ENCODE data around the gene KRTAP21-3.
"Not testable (repeated sequence)": the region's sequence is repeated elsewhere in the genome, so short reads cannot be mapped to it uniquely, and the experiment has no call there.

Gene KRTAP21-3, protein sequence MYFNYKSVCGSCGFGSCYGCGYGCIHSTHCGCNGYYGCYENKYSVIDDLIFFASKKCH

DNA sequence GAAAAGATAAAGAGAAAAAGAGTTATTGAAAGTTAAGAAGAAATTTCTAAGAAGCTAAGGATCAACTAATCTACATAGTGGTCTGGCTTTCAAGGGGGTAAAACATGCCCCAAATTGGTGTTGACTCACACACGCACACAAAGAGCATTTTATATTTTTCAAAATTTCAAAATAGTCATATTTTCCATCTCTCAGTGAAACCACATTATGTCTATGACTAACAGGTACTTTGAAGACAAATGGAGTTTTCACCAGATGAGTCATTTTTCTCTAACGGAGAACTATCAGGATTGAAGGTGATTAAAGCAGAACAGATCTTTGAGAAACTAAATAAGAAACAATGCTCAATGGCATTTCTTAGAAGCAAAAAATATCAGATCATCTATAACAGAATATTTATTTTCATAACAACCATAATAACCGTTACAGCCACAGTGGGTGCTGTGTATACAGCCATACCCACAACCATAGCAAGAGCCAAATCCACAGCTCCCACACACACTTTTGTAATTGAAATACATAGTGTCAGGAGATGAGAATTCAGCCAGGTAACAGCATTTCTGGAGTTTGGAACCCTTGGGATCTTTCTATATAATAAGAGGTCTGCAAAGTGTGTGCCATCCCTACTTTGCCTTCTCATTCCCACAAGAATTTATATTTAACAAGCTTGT lies at the start of gene KRTAP21-3:
Gene KRTAP21-3, minus strand, starts transcription at position 539 of the 671 bp plus-strand sequence. Its CDS starts 18 bp downstream, at position 521.
- DNase-seq: no peak

DNA sequence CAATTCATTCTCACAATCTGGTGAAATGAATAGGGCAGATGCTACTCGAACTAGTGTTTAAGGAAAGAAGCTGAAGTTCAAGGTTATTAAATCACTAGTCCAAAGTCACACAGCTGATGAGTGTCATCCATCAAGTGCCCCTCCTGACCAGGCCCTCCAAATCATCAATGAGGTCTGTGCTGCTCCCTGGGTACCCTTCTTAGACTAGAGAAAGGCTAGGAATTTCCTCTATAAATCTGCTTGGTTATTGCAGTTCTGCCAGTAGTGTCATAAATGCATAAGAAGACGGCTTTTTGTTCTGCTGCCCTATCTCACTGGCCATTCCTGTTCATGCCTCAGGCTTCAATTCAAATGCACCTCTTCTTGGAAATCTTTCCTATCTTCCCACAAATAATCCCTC lies 42.2 kb upstream of the KRTAP21-3 start:
- no peak for DNase-seq

DNA sequence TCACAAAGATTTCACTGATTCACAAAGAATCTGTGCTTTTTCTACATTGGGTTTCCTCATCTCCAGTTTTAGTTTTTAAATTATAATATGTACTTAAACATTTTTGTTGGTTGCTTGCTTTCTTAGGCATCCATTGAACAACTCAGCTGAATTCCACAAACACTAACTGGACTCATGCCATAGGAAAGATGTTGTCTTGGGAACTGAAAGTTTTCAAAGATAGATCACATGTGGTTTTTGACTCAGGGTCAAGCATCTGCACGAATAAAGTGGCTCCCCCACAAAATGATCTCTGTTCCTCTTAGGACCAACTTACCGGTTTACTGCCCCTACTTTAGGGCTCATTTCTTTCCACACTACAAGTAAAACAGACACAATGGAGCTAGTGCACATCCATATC lies 39.7 kb upstream of the KRTAP21-3 start:
- DNase-seq: no peak

DNA sequence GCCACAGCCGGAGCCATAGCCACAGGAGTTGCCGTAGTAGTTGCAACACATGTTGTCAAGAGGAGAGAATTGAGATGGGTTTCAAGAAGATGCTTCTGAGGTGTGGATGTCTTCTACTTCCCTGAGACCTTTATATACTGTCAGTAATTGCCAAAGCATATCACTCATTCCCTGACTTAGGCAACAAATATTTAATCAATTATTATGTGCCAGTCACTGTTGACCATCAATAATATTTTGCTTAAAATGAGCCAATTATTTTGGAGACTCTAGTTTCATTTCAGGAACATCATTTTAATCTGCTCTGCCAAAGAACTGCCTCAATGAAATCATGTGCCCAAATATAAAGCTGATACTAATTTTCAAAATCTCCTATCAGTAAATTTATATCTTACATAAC lies 36.8 kb upstream of the KRTAP21-3 start, which contains the start of gene KRTAP21-1:
Gene KRTAP21-1, minus strand, starts transcription at position 101 of the 400 bp plus-strand sequence. Its CDS starts 50 bp downstream, at position 51.
- DNase-seq: not testable (repeated sequence)

DNA sequence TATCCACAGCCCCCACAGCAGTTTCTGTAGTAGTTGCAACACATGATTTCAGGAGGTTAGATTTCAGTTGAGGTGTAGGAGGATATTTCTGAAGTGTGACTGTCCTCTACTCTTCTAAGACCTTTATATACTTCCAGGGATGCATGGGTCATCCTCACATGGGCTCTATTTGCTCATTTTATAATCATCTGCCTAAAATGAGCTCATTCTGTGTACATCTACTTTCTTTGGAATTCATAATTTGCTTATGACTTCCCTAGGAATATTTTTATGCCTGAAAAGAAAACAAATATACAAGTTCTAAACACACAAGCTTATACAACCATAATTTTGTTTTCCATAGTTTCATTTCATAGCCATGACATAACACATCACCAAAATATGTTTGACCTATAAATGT lies 28.6 kb upstream of the KRTAP21-3 start, which contains the start of gene KRTAP21-2:
Gene KRTAP21-2, minus strand, starts transcription at position 101 of the 400 bp plus-strand sequence. Its CDS starts 57 bp downstream, at position 44.
- DNase-seq: no peak

DNA sequence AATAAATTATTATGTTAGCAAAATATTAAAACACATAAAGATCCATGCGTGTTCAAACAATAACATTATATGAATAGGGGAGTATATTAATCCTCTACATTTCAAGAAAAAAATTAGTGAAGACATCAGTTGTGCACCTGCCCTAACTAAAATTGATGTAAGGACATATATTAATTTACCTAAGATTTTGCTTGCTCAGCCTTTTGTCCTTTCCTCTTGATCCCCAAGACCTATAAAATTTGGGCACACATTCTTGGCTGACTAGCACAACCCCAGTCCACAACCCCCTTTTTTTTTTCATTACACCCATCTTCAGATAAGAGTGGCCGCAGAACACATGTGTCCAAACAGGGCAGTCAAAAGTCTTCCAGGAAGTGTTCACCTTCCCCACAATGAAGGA lies 21.9 kb upstream of the KRTAP21-3 start:
- DNase-seq: no peak

DNA sequence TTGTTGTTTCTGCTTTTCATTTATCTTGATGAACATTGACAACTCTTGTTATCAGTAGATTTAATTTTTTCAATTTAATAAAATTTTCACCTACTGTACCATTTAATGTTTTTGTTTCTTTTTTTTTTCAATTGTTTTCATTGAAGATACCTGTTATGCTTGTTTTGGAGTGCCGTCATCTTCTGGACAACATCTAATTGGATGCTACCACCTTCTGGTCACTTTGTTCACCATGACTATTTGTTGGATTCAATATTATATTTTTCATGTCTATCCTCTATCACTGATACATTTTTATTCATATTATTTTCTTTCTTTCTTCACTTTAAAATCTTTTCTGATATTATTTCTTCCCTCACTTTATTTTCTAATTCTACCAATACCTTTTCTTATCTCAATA lies 14.4 kb upstream of the KRTAP21-3 start:
- no peak for DNase-seq

DNA sequence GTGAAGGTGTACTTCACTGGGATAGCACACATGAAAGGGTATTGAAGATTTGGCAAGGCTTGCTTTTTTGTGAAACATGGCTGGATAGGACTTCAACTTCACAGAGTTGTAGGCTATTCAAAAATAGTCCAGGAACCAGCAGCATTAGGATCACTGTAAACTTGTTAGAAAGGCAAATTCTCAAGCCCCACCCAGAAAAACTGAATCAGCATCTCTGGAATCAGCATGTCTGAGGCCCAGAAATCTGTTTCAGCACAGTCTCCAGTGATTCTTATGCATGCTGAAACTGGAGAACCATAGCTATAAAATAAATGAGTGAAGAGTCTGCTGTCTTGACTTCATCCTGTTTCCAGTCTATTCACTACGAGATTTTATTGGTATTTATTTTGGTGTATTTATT lies 8.1 kb upstream of the KRTAP21-3 start:
- no peak for DNase-seq

DNA sequence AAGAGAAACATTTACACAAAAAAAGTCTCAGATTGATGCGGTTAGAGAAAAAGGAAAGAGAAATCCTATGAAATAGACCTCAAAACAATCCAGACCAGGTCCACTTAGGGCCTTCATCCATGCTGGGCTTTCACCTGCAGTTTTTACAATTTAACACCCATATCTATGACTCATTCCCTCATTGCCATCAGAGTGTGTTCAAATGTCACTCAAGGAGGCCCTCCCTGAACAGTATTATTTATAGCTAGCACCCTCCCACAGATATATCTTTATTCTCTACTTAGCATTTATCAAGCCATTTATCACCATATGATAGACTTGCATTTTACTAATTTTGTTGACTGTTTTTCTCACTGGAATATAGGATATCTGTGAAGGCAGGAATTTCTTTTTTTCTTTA lies 824 bp upstream of the KRTAP21-3 start:
- DNase-seq: no peak

DNA sequence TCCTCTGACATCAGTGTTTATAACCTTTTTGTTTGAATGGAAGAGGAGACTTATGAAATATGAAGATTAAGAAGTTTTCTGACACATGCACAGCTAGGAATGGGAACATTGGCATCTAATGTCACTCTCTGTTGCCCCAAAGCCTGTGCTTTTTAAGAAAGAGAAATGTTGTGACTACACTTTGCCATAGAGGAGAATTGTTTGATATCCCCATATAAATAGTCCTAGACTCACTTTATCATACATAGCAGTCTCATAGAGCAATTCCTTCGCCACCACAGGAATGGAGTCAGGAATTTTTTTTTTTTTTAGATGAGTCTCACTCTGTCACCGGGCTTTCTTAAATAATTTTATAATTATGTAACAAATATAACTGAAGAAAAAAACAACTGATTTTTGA lies 1.5 kb downstream of the KRTAP21-3 start:
- DNase-seq: no peak

DNA sequence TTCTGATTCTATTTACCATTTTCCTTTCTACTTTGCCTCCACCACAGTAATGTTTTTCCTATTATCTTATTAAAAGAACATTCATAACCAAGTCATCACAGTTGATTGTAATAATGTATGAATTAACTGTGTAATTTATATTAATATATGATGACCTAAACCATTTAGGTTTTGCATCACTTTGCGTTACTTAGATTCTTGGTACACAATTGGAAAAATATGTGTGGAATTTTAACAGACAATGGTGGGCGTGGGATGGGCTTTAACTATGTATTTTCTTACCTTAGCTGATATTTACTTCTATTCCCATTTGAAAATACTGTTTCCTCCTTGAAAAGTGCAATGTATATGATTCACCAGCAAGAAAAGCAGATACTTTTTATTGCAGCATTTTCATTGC lies 3.6 kb downstream of the KRTAP21-3 start:
- no peak for DNase-seq

DNA sequence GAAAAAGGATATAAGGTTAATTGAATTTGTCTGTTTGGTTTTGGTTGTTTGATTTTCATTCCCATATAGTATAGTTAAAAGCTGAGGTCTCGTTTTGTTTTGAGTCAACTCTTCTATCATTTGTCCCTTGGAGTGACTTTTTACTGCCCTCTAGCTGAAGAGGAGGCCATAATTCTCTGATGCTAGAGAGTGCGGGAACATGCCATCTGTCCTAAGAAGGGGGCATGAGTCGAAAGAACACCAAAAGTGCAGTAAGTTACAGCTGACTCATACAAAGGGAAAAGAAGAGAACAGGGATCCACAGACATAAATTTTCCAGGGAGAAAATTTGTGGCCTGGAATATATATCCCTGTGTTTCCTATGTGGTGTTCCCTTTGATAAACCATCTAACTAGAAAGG lies 4.1 kb downstream of the KRTAP21-3 start:
- no peak for DNase-seq

DNA sequence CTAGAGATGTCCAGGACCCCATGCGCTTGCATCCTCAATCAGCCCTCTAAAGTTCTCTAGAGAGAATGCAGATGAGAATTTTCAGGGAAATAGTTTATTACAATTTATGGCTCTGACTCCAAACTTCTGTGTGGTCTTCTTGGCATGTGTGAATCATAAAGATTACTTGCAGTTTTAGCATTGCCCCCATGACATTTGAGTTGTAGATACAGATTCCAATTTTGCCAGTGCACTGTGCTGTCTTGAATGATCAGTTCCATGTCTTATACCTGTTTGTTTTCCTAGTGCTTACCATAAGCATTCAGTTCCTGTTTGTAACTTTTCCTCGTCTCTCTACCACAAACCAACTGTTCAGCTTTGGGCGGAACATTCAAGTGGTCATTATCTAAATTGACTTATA lies 4.8 kb downstream of the KRTAP21-3 start:
- DNase-seq: no peak

DNA sequence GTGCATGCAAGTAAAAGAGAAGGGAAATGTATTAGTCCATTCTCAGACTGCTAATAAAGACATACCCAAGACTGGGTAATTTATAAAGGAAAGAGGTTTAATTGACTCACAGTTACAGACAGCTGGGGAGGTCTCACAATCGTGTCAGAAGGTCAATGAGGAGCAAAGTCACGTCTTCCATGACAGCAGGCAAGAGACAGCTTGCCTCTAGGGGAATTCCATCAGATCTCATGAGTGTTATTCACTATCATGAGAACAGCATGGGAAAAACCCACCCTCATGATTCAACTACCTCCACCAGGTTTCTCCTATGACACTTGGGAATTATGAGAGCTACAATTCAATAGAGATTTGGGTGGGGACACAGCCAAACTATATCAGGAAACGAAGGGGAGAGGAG lies 8.1 kb downstream of the KRTAP21-3 start:
- DNase-seq: no peak

DNA sequence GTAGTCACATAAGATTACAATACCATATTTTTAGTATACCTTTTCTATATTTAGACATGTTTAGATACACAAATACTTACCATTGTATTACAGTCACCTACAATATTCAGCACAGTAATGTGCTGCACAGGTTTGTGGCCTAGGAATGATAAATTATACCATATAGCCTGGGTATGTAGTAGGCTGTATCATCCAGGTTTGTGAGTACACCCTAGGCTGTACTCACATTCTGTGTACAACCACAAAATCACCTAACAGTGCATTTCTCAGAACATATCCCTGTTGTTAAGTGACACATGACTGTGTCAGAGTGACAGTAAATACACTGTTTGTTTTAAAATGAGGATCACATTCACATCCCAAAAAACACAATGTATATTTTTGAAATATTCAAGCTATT lies 11.2 kb downstream of the KRTAP21-3 start:
- no peak for DNase-seq

DNA sequence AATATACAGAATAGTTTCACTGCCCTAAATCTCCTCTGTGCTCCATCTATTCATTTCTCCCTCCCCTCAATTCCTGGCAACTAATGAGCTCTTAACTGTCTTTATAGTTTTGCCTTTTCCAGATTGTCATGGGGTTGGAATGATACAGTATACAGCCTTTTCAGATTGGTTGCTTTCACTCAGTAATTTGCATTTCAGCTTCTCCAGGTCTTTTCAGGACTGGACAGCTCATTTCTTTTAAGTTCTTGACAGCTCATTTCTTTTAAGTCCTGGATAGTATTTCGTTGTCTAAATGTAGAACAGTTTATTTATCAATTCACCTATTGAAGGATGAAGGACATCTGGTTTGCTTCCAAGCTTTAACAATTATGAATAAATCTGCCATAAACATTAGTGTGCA lies 22.6 kb downstream of the KRTAP21-3 start:
- no peak for DNase-seq

DNA sequence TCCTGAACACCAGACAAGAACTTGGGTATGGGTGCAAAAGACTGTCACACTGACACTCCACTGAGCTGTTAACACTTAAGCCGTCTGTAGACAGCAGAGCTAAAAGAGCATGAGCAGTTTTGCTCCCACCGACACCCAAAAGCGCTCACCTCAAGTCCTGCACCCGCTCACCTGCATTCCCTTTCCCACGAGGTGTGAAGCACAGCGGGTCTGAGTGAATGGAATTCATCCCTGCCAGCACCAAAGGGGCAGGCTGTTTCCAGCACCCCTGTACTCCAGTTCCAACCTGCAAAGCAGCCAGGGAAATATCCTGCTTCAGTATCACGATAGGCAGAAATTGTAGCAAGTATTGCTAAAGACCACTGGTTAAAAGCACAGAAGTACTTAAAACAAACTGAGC lies 28.8 kb downstream of the KRTAP21-3 start:
- no peak for DNase-seq

DNA sequence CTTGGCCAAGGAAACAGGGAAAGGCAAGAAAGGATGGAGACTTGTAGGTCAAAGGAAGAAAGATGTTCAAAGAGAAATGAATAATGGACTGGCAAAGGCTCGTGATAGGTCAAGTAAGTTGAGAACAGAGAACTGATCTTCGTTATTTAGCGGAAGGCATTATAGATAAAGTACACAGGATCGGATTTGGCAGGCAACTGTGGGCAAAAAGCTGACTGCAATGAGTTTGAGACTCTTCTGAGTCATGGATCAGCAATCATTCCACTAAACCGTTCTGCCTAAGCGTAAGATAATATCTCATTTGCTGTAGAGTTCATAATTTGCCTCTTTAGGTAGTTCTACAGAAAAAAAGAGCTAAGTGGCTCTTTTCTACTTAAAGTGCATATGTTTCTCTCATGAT lies 34.1 kb downstream of the KRTAP21-3 start:
- no peak for DNase-seq

DNA sequence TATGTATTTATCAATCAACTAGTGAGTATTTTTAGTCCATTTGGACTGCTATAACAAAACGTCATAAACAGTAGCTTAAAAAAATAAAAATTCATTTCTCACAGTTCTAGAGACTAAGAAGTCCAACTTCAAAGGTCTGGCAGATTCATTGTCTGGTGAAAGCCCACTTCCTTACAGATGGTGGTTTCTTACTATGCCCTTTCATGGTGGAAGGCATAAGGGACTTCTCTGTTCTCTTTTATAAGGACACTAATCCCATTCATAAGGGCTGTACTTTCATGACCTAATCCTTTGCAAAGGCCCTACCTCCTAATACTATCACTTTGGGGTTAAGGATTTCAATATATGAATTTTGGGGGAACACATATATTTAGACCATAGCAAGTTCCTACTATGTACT lies 38.0 kb downstream of the KRTAP21-3 start:
- DNase-seq: no peak

DNA sequence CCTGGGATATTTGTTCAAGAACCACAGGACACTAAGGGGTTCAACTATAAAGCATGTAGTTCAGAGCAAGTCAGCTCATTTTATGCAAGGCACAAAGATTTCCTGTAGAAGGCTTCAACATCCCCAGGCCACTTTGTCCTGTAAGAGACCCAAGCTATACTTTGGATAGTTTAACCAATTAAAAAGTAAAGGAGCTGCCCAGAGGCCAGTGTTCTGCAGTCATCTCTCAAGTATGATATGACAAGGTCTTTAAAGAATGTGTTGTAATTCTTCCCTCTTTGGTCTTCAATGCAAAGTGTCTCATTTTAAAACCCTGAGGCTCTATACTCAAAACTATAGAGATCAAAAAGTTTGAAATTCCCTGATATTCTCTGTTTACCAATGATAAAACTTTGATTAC lies 41.8 kb downstream of the KRTAP21-3 start:
- DNase-seq: no peak

DNA sequence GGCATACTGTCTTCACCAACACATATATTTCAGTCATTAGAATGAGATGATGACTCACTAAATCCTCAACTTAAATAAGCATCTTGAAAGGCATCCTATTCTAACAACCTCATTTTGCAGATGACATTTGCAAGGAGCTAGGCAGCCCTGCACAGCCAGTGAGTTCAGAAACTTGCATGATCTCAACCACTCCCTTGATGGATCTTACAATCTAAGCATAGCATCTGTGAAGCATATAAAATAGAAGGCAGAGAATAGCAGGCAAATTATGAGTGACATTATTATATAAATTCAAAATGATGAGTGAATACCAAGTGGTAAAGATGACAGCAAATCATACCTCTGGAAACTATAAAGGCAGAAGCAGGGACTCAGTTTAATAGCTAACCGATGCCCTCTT lies 44.3 kb downstream of the KRTAP21-3 start:
- no peak for DNase-seq

DNA sequence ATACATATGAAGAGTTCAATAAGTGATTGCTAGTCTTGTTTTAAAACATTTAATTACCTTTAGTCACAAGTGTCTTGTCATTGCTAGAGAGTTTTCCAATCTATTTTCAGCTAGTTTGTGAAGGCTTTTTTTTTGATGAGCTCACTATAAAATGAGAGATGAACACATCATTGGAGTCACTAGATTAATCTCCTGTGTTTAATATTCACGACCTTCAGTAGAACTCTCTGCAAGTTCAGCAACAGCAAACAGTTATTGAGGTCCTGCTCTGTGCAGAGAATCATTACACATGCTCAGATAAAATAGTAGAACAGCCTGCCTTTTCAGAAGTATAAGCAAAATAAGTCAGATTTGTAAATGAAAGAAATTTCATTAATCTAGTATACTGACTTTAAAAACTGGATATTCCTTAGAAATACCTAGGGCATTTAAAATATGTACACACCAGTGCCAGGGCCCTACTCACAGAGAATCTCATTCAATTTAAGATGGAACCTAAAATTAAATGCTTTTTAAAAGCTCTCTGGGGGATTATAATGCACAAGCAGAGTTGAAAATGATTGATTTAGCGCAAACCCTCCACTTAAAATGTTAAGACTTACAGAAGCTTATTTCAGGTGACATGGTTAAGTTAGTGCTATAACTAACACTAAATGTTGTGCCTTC lies 45.5 kb downstream of the KRTAP21-3 start:
- DNase-seq: no peak

DNA sequence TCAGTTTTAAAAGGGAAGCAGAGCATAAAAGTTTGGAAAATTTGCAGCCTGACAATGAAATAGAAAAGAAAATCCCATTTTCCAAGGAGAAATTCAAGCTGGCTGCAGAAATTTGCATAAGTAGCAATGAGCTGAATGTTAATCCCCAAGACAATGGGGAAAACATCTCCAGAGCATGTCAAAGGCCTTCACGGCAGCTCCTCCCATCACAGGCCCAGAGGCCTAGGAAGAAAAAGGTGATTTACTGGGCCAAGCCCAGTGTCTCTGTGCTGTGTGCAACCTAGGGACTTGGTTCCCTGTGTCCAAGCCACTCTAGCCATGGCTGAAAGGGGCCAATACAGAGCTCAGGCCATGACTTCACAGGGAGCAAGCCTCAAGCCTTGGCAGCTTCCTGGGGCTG lies 49.8 kb downstream of the KRTAP21-3 start:
- no peak for DNase-seq
